OCI-LY3 (cell line): ENCODE data around the gene RPL5.

Experiments
- CTCF ChIP-seq: fragments of 200-600, 300-600 bp; sonication (generic); IDR thresholded peaks from 2 replicates; pipeline ENCODE4 v1.5.1; 2014; ENCODE audit warnings: antibody characterized with exemption, low read length, low read depth
- EZH2phosphoT487 ChIP-seq: fragments of 200-600 bp; shearing (Covaris generic); IDR thresholded peaks from 2 replicates; pipeline ENCODE4 v1.6.1; 2018; ENCODE audit warnings: antibody characterized with exemption, mixed run types, low read depth

GRCh38 chr1:92784639-92785500 lies 47.0 kb upstream of the RPL5 start, which contains the start of gene EVI5:
- TF ChIP-seq CTCF (no peak), EZH2phosphoT487 (no peak)
